ENCODE measurements around the gene CNEP1R1.

DNA sequence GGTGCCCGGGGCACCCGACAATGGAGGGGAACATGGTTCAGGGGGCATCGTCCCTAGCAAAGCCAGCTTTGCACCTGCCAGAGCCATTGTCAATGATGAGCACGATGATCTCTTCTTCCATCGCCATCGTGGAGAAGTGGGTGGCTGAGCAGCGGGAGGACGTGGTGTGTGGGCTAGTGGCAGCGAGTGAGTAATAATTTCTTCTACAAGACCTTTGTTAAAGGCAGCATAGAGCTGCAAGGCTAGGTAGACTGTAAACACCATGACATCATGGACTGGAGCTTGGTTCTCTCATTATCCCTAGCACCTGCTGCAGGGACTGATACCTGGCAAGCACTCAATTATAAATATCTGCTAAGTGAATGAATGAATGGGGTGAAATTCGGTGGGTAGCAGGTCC is 34.1 kb downstream of the CNEP1R1 start:
- TF ChIP-seq POLR2A (IDR thresholded peaks at IDR 0.05): no peak
- TF ChIP-seq, protein P1, sequence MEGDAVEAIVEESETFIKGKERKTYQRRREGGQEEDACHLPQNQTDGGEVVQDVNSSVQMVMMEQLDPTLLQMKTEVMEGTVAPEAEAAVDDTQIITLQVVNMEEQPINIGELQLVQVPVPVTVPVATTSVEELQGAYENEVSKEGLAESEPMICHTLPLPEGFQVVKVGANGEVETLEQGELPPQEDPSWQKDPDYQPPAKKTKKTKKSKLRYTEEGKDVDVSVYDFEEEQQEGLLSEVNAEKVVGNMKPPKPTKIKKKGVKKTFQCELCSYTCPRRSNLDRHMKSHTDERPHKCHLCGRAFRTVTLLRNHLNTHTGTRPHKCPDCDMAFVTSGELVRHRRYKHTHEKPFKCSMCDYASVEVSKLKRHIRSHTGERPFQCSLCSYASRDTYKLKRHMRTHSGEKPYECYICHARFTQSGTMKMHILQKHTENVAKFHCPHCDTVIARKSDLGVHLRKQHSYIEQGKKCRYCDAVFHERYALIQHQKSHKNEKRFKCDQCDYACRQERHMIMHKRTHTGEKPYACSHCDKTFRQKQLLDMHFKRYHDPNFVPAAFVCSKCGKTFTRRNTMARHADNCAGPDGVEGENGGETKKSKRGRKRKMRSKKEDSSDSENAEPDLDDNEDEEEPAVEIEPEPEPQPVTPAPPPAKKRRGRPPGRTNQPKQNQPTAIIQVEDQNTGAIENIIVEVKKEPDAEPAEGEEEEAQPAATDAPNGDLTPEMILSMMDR (IDR thresholded peaks at IDR 0.05): no peak
